Coronary artery (tissue), 2 donors: Measurements from ENCODE around the gene NFKBIE.

Source experiments
- DNase-seq: peaks from one replicate; pipeline ENCODE4 v3.0.0-alpha.2; 2017; ENCODE audit warnings: low spot score
- H3K27ac ChIP-seq, 2 donors: fragments of 200-600 bp; sonication (generic); one replicate each; pipeline ENCODE4 v1.5.1; 2016 to 2019
- H3K4me3 ChIP-seq: fragments of 200-600 bp; sonication (generic); 2 replicates; pipeline ENCODE4 v1.5.1; 2016; ENCODE audit warnings: mild to moderate bottlenecking, moderate library complexity
- CTCF ChIP-seq: fragments of 200-600 bp; sonication (generic); IDR thresholded peaks from one replicate; pipeline ENCODE4 v1.5.1; 2019; ENCODE audit warnings: antibody characterized with exemption

Gene NFKBIE

GRCh38 chr6:44222486-44223318 lies 42.6 kb downstream of the NFKBIE start:
- Histone ChIP-seq H3K4me3 (peak overlapping the region; percentile 88), H3K27ac (peak overlapping the region; percentile 91 to 99)
- no peak for TF ChIP-seq CTCF
- DNase-seq: no peak

GRCh38 chr6:44221961-44222335 lies 43.4 kb downstream of the NFKBIE start:
- TF ChIP-seq CTCF: no peak
- no peak for DNase-seq
- peak overlapping the region; percentile 91 to 99 for H3K27ac ChIP-seq
- peak overlapping the region; percentile 88 for H3K4me3 ChIP-seq

DNA sequence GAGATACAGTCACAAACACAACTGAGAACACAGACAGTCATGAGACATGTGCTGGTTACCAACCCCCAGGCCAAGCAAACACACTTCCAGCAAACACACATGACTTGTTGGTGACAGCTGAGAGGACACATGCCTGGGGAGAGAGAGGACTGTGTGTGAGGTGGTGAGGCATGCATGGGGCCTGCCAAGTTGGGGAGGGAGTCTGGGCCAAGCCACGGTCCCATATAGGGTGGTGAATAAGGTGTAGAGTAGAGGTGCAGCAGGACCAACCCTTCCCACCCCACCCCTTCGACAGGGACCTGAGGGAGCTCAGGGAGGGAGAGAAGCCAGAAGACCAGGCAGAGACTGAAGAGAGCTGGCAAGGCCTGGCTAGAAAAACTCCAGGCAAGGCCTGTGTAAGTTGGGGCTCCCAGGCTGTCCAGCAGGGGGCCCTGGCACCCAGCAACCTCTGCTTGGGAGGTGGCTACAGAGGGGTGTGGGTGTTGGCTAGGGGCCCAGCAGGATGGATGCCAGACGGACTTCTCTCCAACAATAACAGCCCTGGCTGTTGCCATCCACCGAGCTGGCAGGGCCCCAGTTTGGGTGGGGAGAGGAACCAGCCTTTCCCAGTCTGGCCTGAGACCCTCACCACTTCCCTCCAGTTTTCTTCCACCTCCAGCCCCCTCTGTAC lies 43.9 kb downstream of the NFKBIE start:
- peak; percentile 97 for DNase-seq
- peak overlapping the region; percentile 91 to 99 for H3K27ac ChIP-seq
- peak overlapping the region; percentile 88 for H3K4me3 ChIP-seq
- peak; percentile 80 for TF ChIP-seq CTCF

- DNase-seq: no peak
Observed at GRCh38 chr6:44220913-44221290, 44.4 kb downstream of the NFKBIE start.

GRCh38 chr6:44219815-44220784 lies 45.3 kb downstream of the NFKBIE start:
- Histone ChIP-seq H3K4me3 (peak overlapping the region; percentile 88), H3K27ac (peak overlapping the region; percentile 91 to 99)
- no peak for TF ChIP-seq CTCF
- no peak for DNase-seq

More at GRCh38 chr6:44220913-44221290, 44.4 kb downstream of the NFKBIE start:
- Histone ChIP-seq H3K4me3 (peak overlapping the region; percentile 88), H3K27ac (peak overlapping the region; percentile 91 to 99)
- TF ChIP-seq CTCF: no peak

GRCh38 chr6:44219053-44219814 lies 46.1 kb downstream of the NFKBIE start:
- TF ChIP-seq CTCF: no peak
- DNase-seq: peak; percentile 92
- H3K4me3 ChIP-seq: peak overlapping the region; percentile 88
- H3K27ac ChIP-seq: peak overlapping the region; percentile 91 to 99
